OCI-LY1 (cell line): ENCODE results near the gene LAMA5.

Source experiments
- H2AFZ ChIP-seq: fragments of 200-600 bp; sonication (generic), shearing (Covaris generic); 2 replicates; pipeline ENCODE4 v1.6.0; 2014; ENCODE audit warnings: antibody characterized with exemption, mild to moderate bottlenecking, low read length
- H3F3A ChIP-seq: fragments of 200-600 bp; sonication (generic), shearing (Covaris generic); 2 replicates; pipeline ENCODE4 v1.6.0; 2014; ENCODE audit warnings: mild to moderate bottlenecking, antibody characterized with exemption, low read length, moderate library complexity; ENCODE audit not compliant: insufficient read depth
- H3K27ac ChIP-seq: fragments of 200-600 bp; sonication (generic); 2 replicates; pipeline ENCODE4 v1.5.1; 2014; ENCODE audit warnings: low read length, mixed run types, mild to moderate bottlenecking, low read depth; ENCODE audit not compliant: poor library complexity, severe bottlenecking
- H3K27me3 ChIP-seq: fragments of 200-600 bp; sonication (generic); 2 replicates; pipeline ENCODE4 v1.6.0; 2014; ENCODE audit warnings: antibody characterized with exemption, mild to moderate bottlenecking, low read length, moderate library complexity; ENCODE audit not compliant: insufficient read depth
- H3K36me3 ChIP-seq: fragments of 200-600 bp; sonication (generic); 2 replicates; pipeline ENCODE4 v1.6.1; 2014; ENCODE audit warnings: mild to moderate bottlenecking, antibody characterized with exemption, low read length, moderate library complexity, mixed read lengths; ENCODE audit not compliant: insufficient read depth
- H3K4me1 ChIP-seq: fragments of 200-600 bp; sonication (generic); 2 replicates; pipeline ENCODE4 v1.5.1; 2014; ENCODE audit warnings: mild to moderate bottlenecking, low read length, moderate library complexity; ENCODE audit not compliant: insufficient read depth, severe bottlenecking
- H3K4me2 ChIP-seq: fragments of 200-600 bp; sonication (generic), shearing (Covaris generic); 2 replicates; pipeline ENCODE4 v1.6.1; 2014; ENCODE audit warnings: low read length
- H3K4me3 ChIP-seq: fragments of 200-600 bp; sonication (generic); 2 replicates; pipeline ENCODE4 v1.5.1; 2014; ENCODE audit warnings: low read length, low read depth, mild to moderate bottlenecking, mixed read lengths; ENCODE audit not compliant: poor library complexity, severe bottlenecking
- H3K79me2 ChIP-seq: fragments of 200-600 bp; shearing (Covaris generic); 2 replicates; pipeline ENCODE4 v1.6.1; 2016; ENCODE audit warnings: mixed run types, low read length, mixed read lengths; ENCODE audit not compliant: insufficient read depth
- H3K9ac ChIP-seq: fragments of 200-600 bp; sonication (generic), shearing (Covaris generic); 2 replicates; pipeline ENCODE4 v1.6.1; 2014; ENCODE audit warnings: mild to moderate bottlenecking, low read length, mixed read lengths
- H3K9me2 ChIP-seq: fragments of 200-600 bp; sonication (generic), shearing (Covaris generic); 2 replicates; pipeline ENCODE4 v1.6.1; 2014; ENCODE audit warnings: low read depth, mild to moderate bottlenecking, low read length, mixed read lengths
- H3K9me3 ChIP-seq: fragments of 200-600 bp; shearing (Covaris generic); 2 replicates; pipeline ENCODE4 v1.6.1; 2014; ENCODE audit warnings: low read length, mixed read lengths
- H4K20me1 ChIP-seq: fragments of 200-600 bp; sonication (generic), shearing (Covaris generic); 2 replicates; pipeline ENCODE4 v1.6.0; 2016; ENCODE audit warnings: mild to moderate bottlenecking, low read length; ENCODE audit not compliant: insufficient read depth
- EZH2 ChIP-seq: fragments of 200-600 bp; sonication (generic), shearing (Covaris generic); IDR thresholded peaks from 2 replicates; pipeline ENCODE4 v1.8.0; 2017; ENCODE audit warnings: borderline replicate concordance, mixed run types, mild to moderate bottlenecking, antibody characterized with exemption, low read length, moderate library complexity, mixed read lengths
- TF ChIP-seq, protein P1 (sequence below): fragments of 200-600 bp; sonication (generic), shearing (Covaris generic); IDR thresholded peaks from 2 replicates; pipeline ENCODE4 v1.5.1; 2017; ENCODE audit warnings: mild to moderate bottlenecking, antibody characterized with exemption, low read length, moderate library complexity, mixed read lengths

The LAMA5 gene

GRCh38 chr20:62352402-62353288 lies 14.5 kb downstream of the LAMA5 start:
- Histone ChIP-seq H4K20me1 (no peaks in the 10 kb centered on the region), H3F3A (no peaks in the 10 kb centered on the region), H3K9me2 (no peaks in the 10 kb centered on the region), H3K4me2 (no peak overlapping the region), H3K36me3 (no peaks in the 10 kb centered on the region), H3K27me3 (peaks cover 7% of the 10 kb centered on the region; the same call in 1 of the 2 replicates), H2AFZ (no peak overlapping the region), H3K4me1 (no peaks in the 10 kb centered on the region), H3K9ac (no peak overlapping the region), H3K79me2 (no peaks in the 10 kb centered on the region), H3K9me3 (no peaks in the 10 kb centered on the region), H3K4me3 (no peak overlapping the region), H3K27ac (no peak overlapping the region)
- no peak for TF ChIP-seq EZH2
- TF ChIP-seq, protein P1, sequence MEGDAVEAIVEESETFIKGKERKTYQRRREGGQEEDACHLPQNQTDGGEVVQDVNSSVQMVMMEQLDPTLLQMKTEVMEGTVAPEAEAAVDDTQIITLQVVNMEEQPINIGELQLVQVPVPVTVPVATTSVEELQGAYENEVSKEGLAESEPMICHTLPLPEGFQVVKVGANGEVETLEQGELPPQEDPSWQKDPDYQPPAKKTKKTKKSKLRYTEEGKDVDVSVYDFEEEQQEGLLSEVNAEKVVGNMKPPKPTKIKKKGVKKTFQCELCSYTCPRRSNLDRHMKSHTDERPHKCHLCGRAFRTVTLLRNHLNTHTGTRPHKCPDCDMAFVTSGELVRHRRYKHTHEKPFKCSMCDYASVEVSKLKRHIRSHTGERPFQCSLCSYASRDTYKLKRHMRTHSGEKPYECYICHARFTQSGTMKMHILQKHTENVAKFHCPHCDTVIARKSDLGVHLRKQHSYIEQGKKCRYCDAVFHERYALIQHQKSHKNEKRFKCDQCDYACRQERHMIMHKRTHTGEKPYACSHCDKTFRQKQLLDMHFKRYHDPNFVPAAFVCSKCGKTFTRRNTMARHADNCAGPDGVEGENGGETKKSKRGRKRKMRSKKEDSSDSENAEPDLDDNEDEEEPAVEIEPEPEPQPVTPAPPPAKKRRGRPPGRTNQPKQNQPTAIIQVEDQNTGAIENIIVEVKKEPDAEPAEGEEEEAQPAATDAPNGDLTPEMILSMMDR, result no peak

DNA sequence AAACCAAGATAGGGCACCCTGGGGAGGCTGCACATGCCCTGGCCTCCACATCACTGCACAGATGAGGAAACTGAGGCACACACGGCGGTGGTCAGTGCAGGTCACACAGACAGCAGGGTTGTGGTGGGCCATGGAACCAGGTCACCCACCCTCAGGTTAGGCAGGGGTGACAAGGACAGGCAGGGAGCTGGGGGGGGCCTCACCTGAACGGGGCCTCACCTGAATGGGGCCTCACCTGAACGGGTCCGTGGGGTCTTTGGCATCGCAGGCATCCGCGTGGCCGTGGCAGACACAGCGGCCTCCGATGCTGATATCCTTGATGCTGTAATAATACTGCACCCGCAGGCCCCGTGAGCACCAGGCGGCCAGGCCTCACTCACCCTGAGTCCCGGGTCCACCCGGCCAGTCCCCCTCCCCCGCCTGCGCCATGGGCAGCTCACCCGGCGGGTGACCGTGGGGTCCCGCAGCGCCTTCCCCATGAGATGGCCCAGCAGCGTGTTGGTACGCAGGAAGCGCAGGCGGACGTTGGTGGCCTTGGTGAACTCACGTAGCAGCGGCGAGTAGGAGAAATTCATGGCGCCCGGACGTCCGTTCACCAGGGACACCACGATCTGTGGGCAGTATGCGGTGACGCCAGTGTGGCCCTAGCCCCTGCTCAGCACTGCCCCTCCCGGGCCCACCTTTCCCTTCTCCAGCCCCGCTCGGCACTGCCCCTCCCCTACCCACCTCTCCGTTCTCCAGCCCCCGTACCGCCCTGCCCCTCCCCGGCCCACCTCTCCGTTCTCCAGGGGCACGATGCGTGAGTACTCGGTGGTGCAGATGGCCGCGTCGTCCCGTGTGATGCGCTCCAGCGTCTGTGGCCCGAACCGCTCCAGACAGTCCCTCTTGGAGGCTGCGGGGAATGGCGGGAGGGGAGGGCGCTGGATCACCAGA lies 15.4 kb downstream of the LAMA5 start:
- Histone ChIP-seq H3K36me3 (no peaks in the 10 kb centered on the region), H3K9me2 (no peaks in the 10 kb centered on the region), H3K79me2 (no peaks in the 10 kb centered on the region), H3K4me3 (no peak overlapping the region), H3K9ac (no peak overlapping the region), H4K20me1 (no peaks in the 10 kb centered on the region), H3F3A (no peaks in the 10 kb centered on the region), H3K27me3 (peaks cover 3% of the 10 kb centered on the region; the same call in 1 of the 2 replicates), H3K4me1 (no peaks in the 10 kb centered on the region), H2AFZ (no peak overlapping the region), H3K27ac (no peak overlapping the region), H3K4me2 (no peak overlapping the region), H3K9me3 (no peaks in the 10 kb centered on the region)
- no peak for TF ChIP-seq EZH2
- TF ChIP-seq, protein P1, result no peak

GRCh38 chr20:62350629-62351422 lies 16.3 kb downstream of the LAMA5 start:
- Histone ChIP-seq H3K9ac (no peak overlapping the region), H3K27me3 (peaks cover 3% of the 10 kb centered on the region; the same call in 1 of the 2 replicates), H3K9me3 (no peaks in the 10 kb centered on the region), H3K79me2 (no peaks in the 10 kb centered on the region), H3F3A (no peaks in the 10 kb centered on the region), H3K9me2 (no peaks in the 10 kb centered on the region), H3K4me2 (no peak overlapping the region), H3K4me1 (no peaks in the 10 kb centered on the region), H4K20me1 (no peaks in the 10 kb centered on the region), H3K4me3 (no peak overlapping the region), H2AFZ (no peak overlapping the region), H3K36me3 (no peaks in the 10 kb centered on the region; the same call in 1 of the 2 replicates), H3K27ac (no peak overlapping the region)
- TF ChIP-seq EZH2, result no peak
- TF ChIP-seq, protein P1, result no peak
